Measurements from ENCODE around the gene SLC47A2. TPM values are rescaled to one million over a fixed set of nuclear protein-coding genes. Genes with fewer than 3 reads are reported as not detected.

SLC47A2 gene
- total and polyA plus RNA-seq, 9 of the 15 experiments (the other 6 are each of a cell fraction or from before 2014, with no cell fraction given), result not detected

DNA sequence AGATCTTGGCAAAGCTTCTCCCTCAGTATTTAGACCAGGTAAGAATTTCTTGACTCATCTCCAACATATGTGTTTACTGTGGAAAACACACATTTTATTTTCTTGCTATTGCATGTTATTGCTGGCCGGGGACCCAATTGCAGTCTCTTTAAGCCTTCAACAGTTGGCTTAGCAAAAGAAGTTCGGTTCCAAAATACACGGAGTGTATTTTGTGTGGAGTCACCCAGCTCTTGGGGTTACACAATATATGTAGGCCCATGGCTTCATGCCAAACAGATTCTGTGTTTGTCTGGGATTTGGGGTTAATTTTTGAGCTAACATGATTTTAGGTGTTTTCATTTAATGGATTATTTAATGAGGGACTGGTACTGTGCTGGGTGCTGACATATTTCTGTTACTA is 63.8 kb downstream of the SLC47A2 start:
- ChIA-PET CTCF (ENCODE audit: low intra/inter-chr PET ratio) (no interaction called here), POLR2A (interaction anchor here (0.6 kb wide), 1 partner anchor 112 kb away, joined by 3 read pairs; no protein-coding TSS in a partner anchor)
- ATAC-seq (no peak), FAIRE-seq (no peak), DNase-seq (ENCODE audit: extremely low read depth in 1 of 4, low spot score in 3 of 4) (no peak)
- Histone ChIP-seq H3K4me2 (ENCODE audit: insufficient read depth, low read length) (no peak overlapping the region), H4K20me1 (replicated peaks; ENCODE audit: control insufficient read depth, insufficient read depth, low read length) (no peaks in the 10 kb centered on the region), H3K27ac (ENCODE audit: extremely low read depth, low read depth, low read length) (no peak overlapping the region), H2AFZ (ENCODE audit: low read depth, low read length) (no peak overlapping the region), H3K9me3 (replicated peaks; ENCODE audit: control insufficient read depth, insufficient read depth, low read depth, low read length) (no peaks in the 10 kb centered on the region), H3K36me3 (ENCODE audit: control insufficient read depth, insufficient read depth, low read length) (no peaks in the 10 kb centered on the region), H3K79me2 (ENCODE audit: control insufficient read depth, insufficient read depth, low read length) (no peaks in the 10 kb centered on the region), H3K9ac (ENCODE audit: insufficient read depth in 1 of 2, low read depth in 2 of 2, low read length in 2 of 2) (no peak overlapping the region), H3K27me3 (ENCODE audit: control insufficient read depth in 2 of 2, insufficient read depth in 2 of 2, low read length in 2 of 2) (peaks cover 2 to 15% of the 10 kb centered on the region in 2 experiments; a peak in 3 of 5 replicates), H3K4me3 (no peak overlapping the region), H3K9me1 (ENCODE audit: control insufficient read depth, insufficient read depth, low read length) (no peaks in the 10 kb centered on the region), H3K4me1 (replicated peaks in 1 of 2; ENCODE audit: control insufficient read depth in 2 of 2, insufficient read depth in 2 of 2, low read length in 2 of 2) (peaks cover 0 to 13% of the 10 kb centered on the region in 2 experiments; a peak in 2 of 5 replicates)
- intact Hi-C loops (cut with micrococcal nuclease) (no loop called here), in situ Hi-C loops (cut with MboI) (no loop called here)
- no TSS peak for BruUV-seq (replicated peaks)
- 0% methylated on average over 3 of the region's 3 CpGs for WGBS (ENCODE audit: insufficient coverage, low coverage, missing lambda C conversion rate)
- no peak for TF ChIP-seq HDAC8 (tag; IDR thresholded peaks at IDR 0.05)
- TF ChIP-seq, protein P1, sequence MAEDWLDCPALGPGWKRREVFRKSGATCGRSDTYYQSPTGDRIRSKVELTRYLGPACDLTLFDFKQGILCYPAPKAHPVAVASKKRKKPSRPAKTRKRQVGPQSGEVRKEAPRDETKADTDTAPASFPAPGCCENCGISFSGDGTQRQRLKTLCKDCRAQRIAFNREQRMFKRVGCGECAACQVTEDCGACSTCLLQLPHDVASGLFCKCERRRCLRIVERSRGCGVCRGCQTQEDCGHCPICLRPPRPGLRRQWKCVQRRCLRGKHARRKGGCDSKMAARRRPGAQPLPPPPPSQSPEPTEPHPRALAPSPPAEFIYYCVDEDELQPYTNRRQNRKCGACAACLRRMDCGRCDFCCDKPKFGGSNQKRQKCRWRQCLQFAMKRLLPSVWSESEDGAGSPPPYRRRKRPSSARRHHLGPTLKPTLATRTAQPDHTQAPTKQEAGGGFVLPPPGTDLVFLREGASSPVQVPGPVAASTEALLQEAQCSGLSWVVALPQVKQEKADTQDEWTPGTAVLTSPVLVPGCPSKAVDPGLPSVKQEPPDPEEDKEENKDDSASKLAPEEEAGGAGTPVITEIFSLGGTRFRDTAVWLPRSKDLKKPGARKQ (CRISPR knock-in tag; IDR thresholded peaks at IDR 0.05), result no peak
- no peak for TF ChIP-seq ELF4 (CRISPR knock-in tag; IDR thresholded peaks at IDR 0.05)
- no peak for TF ChIP-seq SAP30 (IDR thresholded peaks at IDR 0.05; ENCODE audit: borderline replicate concordance, insufficient read depth, low read depth, low read length, poor library complexity, severe bottlenecking)
- TF ChIP-seq CHCHD3 (CRISPR knock-in tag; IDR thresholded peaks at IDR 0.05), result no peak
- TF ChIP-seq, protein P2, sequence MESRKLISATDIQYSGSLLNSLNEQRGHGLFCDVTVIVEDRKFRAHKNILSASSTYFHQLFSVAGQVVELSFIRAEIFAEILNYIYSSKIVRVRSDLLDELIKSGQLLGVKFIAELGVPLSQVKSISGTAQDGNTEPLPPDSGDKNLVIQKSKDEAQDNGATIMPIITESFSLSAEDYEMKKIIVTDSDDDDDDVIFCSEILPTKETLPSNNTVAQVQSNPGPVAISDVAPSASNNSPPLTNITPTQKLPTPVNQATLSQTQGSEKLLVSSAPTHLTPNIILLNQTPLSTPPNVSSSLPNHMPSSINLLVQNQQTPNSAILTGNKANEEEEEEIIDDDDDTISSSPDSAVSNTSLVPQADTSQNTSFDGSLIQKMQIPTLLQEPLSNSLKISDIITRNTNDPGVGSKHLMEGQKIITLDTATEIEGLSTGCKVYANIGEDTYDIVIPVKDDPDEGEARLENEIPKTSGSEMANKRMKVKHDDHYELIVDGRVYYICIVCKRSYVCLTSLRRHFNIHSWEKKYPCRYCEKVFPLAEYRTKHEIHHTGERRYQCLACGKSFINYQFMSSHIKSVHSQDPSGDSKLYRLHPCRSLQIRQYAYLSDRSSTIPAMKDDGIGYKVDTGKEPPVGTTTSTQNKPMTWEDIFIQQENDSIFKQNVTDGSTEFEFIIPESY (CRISPR knock-in tag; IDR thresholded peaks at IDR 0.05), result no peak
- no peak for TF ChIP-seq NR2F6 (CRISPR knock-in tag; IDR thresholded peaks at IDR 0.05)
- no peak for TF ChIP-seq RCOR1 (IDR thresholded peaks at IDR 0.05; ENCODE audit: borderline replicate concordance in 1 of 2, low read depth in 2 of 2, low read length in 2 of 2)
- TF ChIP-seq ZNF551 (CRISPR knock-in tag; IDR thresholded peaks at IDR 0.05), result no peak
- no peak for TF ChIP-seq EP400 (IDR thresholded peaks at IDR 0.05)
